ENCODE measurements around the gene AQP5.

Gene AQP5

GRCh38 chr12:49964849-49965624 is 3.4 kb downstream of the AQP5 start:
- DNase-seq (ENCODE audit: extremely low read depth, low read depth): no peak
- no peak for TF ChIP-seq CTCF (IDR thresholded peaks at IDR 0.05; ENCODE audit: low read depth, low read length)

GRCh38 chr12:49965836-49966235 is 4.2 kb downstream of the AQP5 start:
- no peak for TF ChIP-seq CTCF (IDR thresholded peaks at IDR 0.05; ENCODE audit: low read depth, low read length)
- no peak for DNase-seq (ENCODE audit: extremely low read depth, low read depth)

- no peak for DNase-seq (ENCODE audit: extremely low read depth, low read depth)
- no peak for TF ChIP-seq CTCF (IDR thresholded peaks at IDR 0.05; ENCODE audit: low read depth, low read length)
Observed at GRCh38 chr12:49966511-49967041, 4.9 kb downstream of the AQP5 start.

- peak; percentile 47 for DNase-seq (ENCODE audit: extremely low read depth, low read depth)
- peak; percentile 85 for TF ChIP-seq CTCF (IDR thresholded peaks at IDR 0.05; ENCODE audit: low read depth, low read length)
Observed at GRCh38 chr12:49967042-49967776, 5.5 kb downstream of the AQP5 start.

- no peak for TF ChIP-seq CTCF (IDR thresholded peaks at IDR 0.05; ENCODE audit: low read depth, low read length)
- no peak for DNase-seq (ENCODE audit: extremely low read depth, low read depth)
Observed at GRCh38 chr12:49967777-49968250, 6.1 kb downstream of the AQP5 start.

- TF ChIP-seq CTCF (IDR thresholded peaks at IDR 0.05; ENCODE audit: low read depth, low read length): no peak
- DNase-seq (ENCODE audit: extremely low read depth, low read depth): no peak
Observed at GRCh38 chr12:49968471-49968870, 6.8 kb downstream of the AQP5 start.

GRCh38 chr12:49969027-49969426 is 7.4 kb downstream of the AQP5 start:
- TF ChIP-seq CTCF (IDR thresholded peaks at IDR 0.05; ENCODE audit: low read depth, low read length): no peak
- DNase-seq (ENCODE audit: extremely low read depth, low read depth): no peak
